Trophoblast cell (in vitro differentiated cells and primary cell): ENCODE data around the gene SURF2.
"Not testable (repeated sequence)": the region's sequence is repeated elsewhere in the genome, so short reads cannot be mapped to it uniquely, and the experiment has no call there.

Source experiments
- DNase-seq, 2 donors: peaks; one replicate each; pipeline ENCODE4 v3.0.0-alpha.2; 2016
- H2AFZ ChIP-seq: 2 replicates; pipeline ENCODE4 v1.6.1; 2013; ENCODE audit warnings: low read length, moderate library complexity, mild to moderate bottlenecking; ENCODE audit not compliant: insufficient read depth, poor library complexity
- H2AK5ac ChIP-seq: 2 replicates; pipeline ENCODE4 v1.6.1; 2013; ENCODE audit warnings: mild to moderate bottlenecking, low read length
- H2BK120ac ChIP-seq: 2 replicates; pipeline ENCODE4 v1.6.1; 2013; ENCODE audit warnings: low read length, mild to moderate bottlenecking, moderate library complexity; ENCODE audit not compliant: insufficient read depth, poor library complexity
- H2BK12ac ChIP-seq: 2 replicates; pipeline ENCODE4 v1.6.1; 2013; ENCODE audit warnings: mild to moderate bottlenecking, low read length, moderate library complexity
- H2BK5ac ChIP-seq: 2 replicates; pipeline ENCODE4 v1.6.1; 2013; ENCODE audit warnings: low read length, low read depth, moderate library complexity, mild to moderate bottlenecking; ENCODE audit not compliant: poor library complexity
- H3K14ac ChIP-seq: 2 replicates; pipeline ENCODE4 v1.6.1; 2013; ENCODE audit warnings: mild to moderate bottlenecking, low read length
- H3K18ac ChIP-seq: 2 replicates; pipeline ENCODE4 v1.6.1; 2013; ENCODE audit warnings: mild to moderate bottlenecking, low read length
- H3K23ac ChIP-seq: 2 replicates; pipeline ENCODE4 v1.6.1; 2013; ENCODE audit warnings: low read length
- H3K27ac ChIP-seq: 2 replicates; pipeline ENCODE4 v1.5.1; 2013; ENCODE audit warnings: low read depth, mild to moderate bottlenecking, inconsistent platforms, low read length, moderate library complexity
- H3K27me3 ChIP-seq: 2 replicates; pipeline ENCODE4 v1.6.1; 2013; ENCODE audit warnings: inconsistent platforms, mild to moderate bottlenecking, low read length, moderate library complexity; ENCODE audit not compliant: insufficient read depth
- H3K36me3 ChIP-seq, 2 experiments: 1 replicate in 1 of 2; 2 replicates in 1 of 2; pipeline ENCODE4 v1.6.1; 2013; ENCODE audit warnings: low read length in 2 of 2, mild to moderate bottlenecking in 2 of 2, moderate library complexity in 1 of 2; ENCODE audit not compliant: insufficient read depth in 2 of 2, control insufficient read depth in 1 of 2
- H3K4ac ChIP-seq: 2 replicates; pipeline ENCODE4 v1.6.1; 2013; ENCODE audit warnings: low read depth, mild to moderate bottlenecking, low read length, moderate library complexity
- H3K4me1 ChIP-seq, 2 experiments: 1 replicate in 1 of 2; 2 replicates in 1 of 2; pipeline ENCODE4 v1.6.1; 2013; ENCODE audit warnings: low read length in 2 of 2, mild to moderate bottlenecking in 2 of 2, moderate library complexity in 1 of 2; ENCODE audit not compliant: insufficient read depth in 2 of 2, control insufficient read depth in 1 of 2
- H3K4me2 ChIP-seq: 2 replicates; pipeline ENCODE4 v1.6.1; 2013; ENCODE audit warnings: inconsistent platforms, mild to moderate bottlenecking, low read length, moderate library complexity
- H3K4me3 ChIP-seq: 2 replicates; pipeline ENCODE4 v1.5.1; 2013; ENCODE audit warnings: mild to moderate bottlenecking, low read depth, low read length, inconsistent platforms
- H3K79me1 ChIP-seq: one replicate; pipeline ENCODE4 v1.6.1; 2013; ENCODE audit warnings: low read length
- H3K79me2 ChIP-seq: 2 replicates; pipeline ENCODE4 v1.6.1; 2013; ENCODE audit warnings: low read length, mild to moderate bottlenecking; ENCODE audit not compliant: control insufficient read depth, insufficient read depth, poor library complexity
- H3K9ac ChIP-seq: 2 replicates; pipeline ENCODE4 v1.6.1; 2013; ENCODE audit warnings: mild to moderate bottlenecking, low read length
- H3K9me3 ChIP-seq: 2 replicates; pipeline ENCODE4 v1.6.1; 2013; ENCODE audit warnings: low read depth, mild to moderate bottlenecking, control low read depth, inconsistent platforms, low read length; ENCODE audit not compliant: insufficient read depth
- H4K12ac ChIP-seq: 2 replicates; pipeline ENCODE4 v1.6.1; 2013; ENCODE audit warnings: low read depth, mild to moderate bottlenecking, low read length, moderate library complexity
- H4K8ac ChIP-seq: 2 replicates; pipeline ENCODE4 v1.6.1; 2013; ENCODE audit warnings: low read depth, mild to moderate bottlenecking, low read length, moderate library complexity
- H4K91ac ChIP-seq: one replicate; pipeline ENCODE4 v1.6.1; 2013; ENCODE audit warnings: low read depth, mild to moderate bottlenecking, low read length, moderate library complexity
- WGBS: extraction: QIAGEN DNeasy Blood & Tissue Kit; methylation state at CpG from one replicate; pipeline ENCODE4 v1.1.7; 2013; ENCODE audit warnings: missing lambda C conversion rate; ENCODE audit not compliant: insufficient read length, insufficient coverage; ENCODE audit errors: extremely low coverage; 5-methylcytosine and 5-hydroxymethylcytosine counted together

The SURF2 gene

DNA sequence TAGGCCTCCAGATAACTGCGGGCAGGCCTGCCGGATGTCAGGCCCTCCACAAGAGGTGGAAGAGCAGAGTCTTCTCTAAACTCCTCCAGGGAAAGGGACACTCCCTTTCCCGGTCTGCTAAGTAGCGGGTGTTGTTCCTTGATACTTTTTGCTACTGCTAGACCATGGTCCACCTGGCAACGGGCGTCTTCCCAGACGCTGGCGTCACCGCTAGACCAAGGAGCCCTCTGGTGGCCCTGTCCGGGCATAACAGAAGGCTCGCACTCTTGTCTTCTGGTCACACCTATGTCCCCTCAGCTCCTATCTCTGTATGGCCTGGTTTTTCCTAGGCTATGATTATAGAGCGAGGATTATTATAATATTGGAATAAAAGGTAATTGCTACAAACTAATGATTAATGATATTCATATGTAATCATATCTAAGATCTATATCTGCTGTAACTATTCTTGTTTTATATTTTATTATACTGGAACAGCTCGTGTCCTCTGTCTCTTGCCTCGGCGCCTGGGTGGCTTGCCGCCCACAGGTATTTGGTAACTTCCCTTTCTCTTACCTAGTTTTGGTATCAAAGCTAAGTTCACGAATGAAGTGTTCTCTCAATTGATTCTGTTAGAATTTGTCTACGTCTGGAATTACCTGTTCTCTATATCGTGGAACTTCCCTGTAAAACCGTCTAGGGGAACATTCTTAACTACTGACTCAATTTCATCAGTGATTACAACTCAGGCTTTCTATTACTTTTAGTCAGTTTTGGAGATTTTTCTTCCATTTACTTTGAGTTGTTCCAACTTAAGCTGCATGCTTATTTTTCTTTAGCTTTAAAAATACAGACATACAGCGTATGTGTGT, 26.8 kb upstream of the SURF2 start:
- not testable (repeated sequence) for H3K18ac ChIP-seq, H2BK5ac ChIP-seq, H3K27ac ChIP-seq, H3K4me1 ChIP-seq, H4K91ac ChIP-seq, H3K4me3 ChIP-seq, H3K79me2 ChIP-seq, H3K23ac ChIP-seq, H3K27me3 ChIP-seq, H4K12ac ChIP-seq, H3K79me1 ChIP-seq, H3K4ac ChIP-seq, H3K9me3 ChIP-seq, H2BK120ac ChIP-seq, H2BK12ac ChIP-seq, H4K8ac ChIP-seq, H3K4me2 ChIP-seq, H2AFZ ChIP-seq, H2AK5ac ChIP-seq, H3K14ac ChIP-seq, H3K9ac ChIP-seq
- H3K36me3 ChIP-seq = peaks cover 34 to 39% of the 10 kb centered on the region in 2 experiments
- no CpG with 5 or more reads among the region's 21 CpGs for WGBS
- DNase-seq = peak in 1 of 2 donors; percentile 63

DNA sequence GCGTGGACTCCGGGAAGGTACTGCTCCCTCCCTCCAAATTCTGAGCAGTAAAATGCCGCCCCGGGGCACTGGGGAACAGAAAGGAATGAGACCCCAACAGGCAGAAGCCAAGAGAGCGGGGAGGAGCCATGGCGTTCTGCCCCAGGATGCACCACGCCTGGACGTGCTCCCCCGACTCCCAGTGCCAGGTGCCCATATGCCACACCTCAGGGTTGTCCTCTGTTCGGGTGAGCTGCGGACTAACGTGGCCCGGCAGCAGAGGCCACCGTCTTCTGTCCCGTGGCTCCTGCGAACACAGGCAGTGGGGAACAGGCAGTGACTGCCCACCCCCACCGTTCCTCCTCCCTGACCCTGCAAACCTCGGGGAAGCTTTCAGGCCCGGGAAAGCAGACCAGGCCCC, 25.1 kb upstream of the SURF2 start:
- H2BK120ac ChIP-seq = no peak overlapping the region
- no CpG with 5 or more reads among the region's 19 CpGs for WGBS
- H3K18ac ChIP-seq = no peak overlapping the region
- peaks cover 5% of the 10 kb centered on the region for H3K79me2 ChIP-seq
- H3K9me3 ChIP-seq = peaks cover 2% of the 10 kb centered on the region
- no peaks in the 10 kb centered on the region for H3K27me3 ChIP-seq
- no peak overlapping the region for H2BK5ac ChIP-seq
- DNase-seq = no peak
- H2AFZ ChIP-seq = no peak overlapping the region
- peaks cover 3% of the 10 kb centered on the region for H3K79me1 ChIP-seq
- no peak overlapping the region for H3K27ac ChIP-seq
- no peak overlapping the region for H3K14ac ChIP-seq
- no peak overlapping the region for H3K4ac ChIP-seq
- H3K4me2 ChIP-seq = no peak overlapping the region
- no peak overlapping the region for H4K12ac ChIP-seq
- no peaks in the 10 kb centered on the region for H3K4me1 ChIP-seq
- H2BK12ac ChIP-seq = no peak overlapping the region
- H3K23ac ChIP-seq = no peak overlapping the region
- no peak overlapping the region for H3K9ac ChIP-seq
- peaks cover 34 to 40% of the 10 kb centered on the region in 2 experiments for H3K36me3 ChIP-seq
- no peak overlapping the region for H2AK5ac ChIP-seq
- no peak overlapping the region for H4K8ac ChIP-seq
- no peak overlapping the region for H3K4me3 ChIP-seq
- H4K91ac ChIP-seq = no peak overlapping the region

DNA sequence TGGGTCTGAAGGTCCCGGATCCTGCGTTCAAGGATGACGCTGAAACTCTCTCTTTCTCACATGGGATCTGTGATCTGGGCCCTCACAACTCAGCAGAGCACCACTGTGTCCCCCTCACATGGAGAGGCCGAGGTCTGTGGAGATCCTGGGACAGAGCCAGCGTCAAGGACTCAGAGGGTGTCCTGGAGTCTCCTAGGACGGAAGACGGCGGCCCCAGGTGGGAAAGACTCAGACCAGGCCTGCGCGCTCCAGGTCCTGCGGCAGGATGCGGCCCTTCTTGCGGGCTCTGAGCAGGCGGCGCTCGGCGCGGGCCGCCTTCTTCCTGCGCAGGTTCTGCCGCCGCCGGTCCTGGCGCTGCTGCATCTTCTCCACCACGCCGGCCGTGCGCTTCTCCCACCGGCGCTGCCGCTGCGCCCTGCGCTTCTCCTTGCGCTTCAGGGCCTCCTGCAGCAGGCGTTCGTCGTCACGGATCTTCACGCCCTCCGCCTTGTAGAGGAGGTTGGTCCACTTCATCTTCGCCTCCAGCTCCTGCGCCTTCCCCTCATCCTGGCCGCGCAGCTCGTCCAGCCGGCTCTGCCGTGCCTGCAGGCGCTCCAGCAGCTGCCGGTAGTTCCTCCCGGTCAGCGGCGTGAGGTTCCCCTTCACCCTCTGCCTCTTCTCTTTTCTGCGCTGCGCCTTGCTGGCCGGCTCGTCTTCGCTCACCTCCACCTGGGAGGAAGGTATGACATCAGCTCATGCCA, 24.5 kb upstream of the SURF2 start:
- Histone ChIP-seq H3K4ac (no peak overlapping the region), H4K8ac (no peak overlapping the region), H2BK12ac (no peak overlapping the region), H4K91ac (no peak overlapping the region), H2AK5ac (no peak overlapping the region), H3K36me3 (peaks cover 34 to 40% of the 10 kb centered on the region in 2 experiments), H3K79me2 (peaks cover 5% of the 10 kb centered on the region), H3K18ac (no peak overlapping the region), H2BK120ac (no peak overlapping the region), H3K4me1 (peaks cover 0 to 3% of the 10 kb centered on the region in 2 experiments), H4K12ac (no peak overlapping the region), H3K27ac (no peak overlapping the region), H3K23ac (no peak overlapping the region), H3K4me2 (no peak overlapping the region), H3K9me3 (peaks cover 2% of the 10 kb centered on the region), H3K9ac (no peak overlapping the region), H3K79me1 (peaks cover 6% of the 10 kb centered on the region), H2AFZ (no peak overlapping the region), H2BK5ac (no peak overlapping the region), H3K27me3 (no peaks in the 10 kb centered on the region), H3K4me3 (no peak overlapping the region), H3K14ac (no peak overlapping the region)
- peak; percentile 47 to 69 for DNase-seq
- WGBS = no CpG with 5 or more reads among the region's 57 CpGs

DNA sequence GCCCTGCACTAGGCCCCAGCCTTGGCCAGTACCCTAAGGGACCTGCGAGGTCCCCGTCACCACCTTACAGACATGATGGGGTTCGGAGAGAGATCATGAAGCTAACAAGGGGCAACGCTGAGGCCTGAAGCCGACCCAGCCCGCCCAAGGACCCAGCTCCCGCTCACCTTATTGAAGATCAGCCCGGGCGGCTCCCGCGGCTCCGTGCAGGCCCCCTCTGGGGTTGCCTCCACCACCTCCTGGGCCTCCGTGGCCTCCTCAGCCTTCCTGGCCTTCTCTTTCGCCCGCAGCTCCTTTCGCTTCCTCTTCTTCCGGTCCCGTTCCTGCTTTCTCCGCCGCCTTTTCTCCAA, 24.0 kb upstream of the SURF2 start:
- Histone ChIP-seq H3K79me1 (peaks cover 6% of the 10 kb centered on the region), H4K8ac (no peak overlapping the region), H3K9me3 (peaks cover 2% of the 10 kb centered on the region), H3K4ac (no peak overlapping the region), H3K27me3 (no peaks in the 10 kb centered on the region), H3K18ac (no peak overlapping the region), H3K27ac (no peak overlapping the region), H2BK12ac (no peak overlapping the region), H4K12ac (no peak overlapping the region), H3K4me1 (peaks cover 0 to 3% of the 10 kb centered on the region in 2 experiments), H2AK5ac (no peak overlapping the region), H2BK120ac (no peak overlapping the region), H4K91ac (no peak overlapping the region), H3K4me3 (no peak overlapping the region), H3K9ac (no peak overlapping the region), H2BK5ac (no peak overlapping the region), H3K23ac (no peak overlapping the region), H3K36me3 (peaks cover 34 to 40% of the 10 kb centered on the region in 2 experiments), H2AFZ (no peak overlapping the region), H3K14ac (no peak overlapping the region), H3K4me2 (no peak overlapping the region), H3K79me2 (peaks cover 5% of the 10 kb centered on the region)
- no CpG with 5 or more reads among the region's 20 CpGs for WGBS
- DNase-seq = no peak
